GM12878 (cell line): ENCODE measurements around the gene MARCHF10. TPM values are rescaled to one million over a fixed set of nuclear protein-coding genes. Genes with fewer than 3 reads are reported as not detected.

Source experiments
- ATAC-seq: fragments of 200-7000 bp; cut with Tn5 transposase; 3 replicates; pipeline ENCODE4 v1.9.1; 2020; ENCODE audit warnings: mild to moderate bottlenecking, moderate library complexity
- BruUV-seq: library from RNA; stranded (reverse); fragments of 400-500 nt; replicated peaks from 2 replicates; lab custom pipeline; 2021; lab: Mats Ljungman, UMichigan
- CTCF ChIA-PET: fragments of 300-600 bp; sonication (Branson Sonifier 250); formaldehyde crosslinking; extraction: SDS; loops from one replicate; lab custom pipeline; 2021; ENCODE audit warnings: inconsistent platforms; lab: Yijun Ruan, JAX
- POLR2A ChIA-PET: fragments of 350-600 bp; formaldehyde crosslinking; extraction: SDS; loops from one replicate; lab custom pipeline; 2021; ENCODE audit warnings: inconsistent platforms; lab: Charles Lee
- RAD21 ChIA-PET: fragments of 300-600 bp; sonication (Branson Sonifier 250); formaldehyde crosslinking; loops from one replicate; lab custom pipeline; 2023; ENCODE audit warnings: antibody characterized with exemption; ENCODE audit not compliant: unreplicated experiment; lab: Charles Lee
- SMC1A ChIA-PET: fragments of 300-600 bp; sonication (Branson Sonifier 250); formaldehyde crosslinking; loops from one replicate; lab custom pipeline; 2023; ENCODE audit not compliant: unreplicated experiment, uncharacterized antibody; lab: Charles Lee
- DNase-seq: peaks from one replicate; pipeline ENCODE4 v3.0.0-alpha.2; 2011; ENCODE audit warnings: low read depth, low spot score
- FAIRE-seq: peaks from 3 replicates; lab custom pipeline; 2011; peaks lifted over from hg19 to GRCh38; lab: Jason Lieb, UNC
- H2AFZ ChIP-seq: 2 replicates; pipeline ENCODE4 v1.6.0; 2011; ENCODE audit warnings: low read depth, low read length, control low read depth; ENCODE audit not compliant: control insufficient read depth
- H3K27ac ChIP-seq: 2 replicates; pipeline ENCODE4 v1.5.1; 2011; ENCODE audit warnings: control low read depth; ENCODE audit not compliant: control insufficient read depth, insufficient read depth
- H3K27me3 ChIP-seq, 2 experiments: replicated peaks in 1 of 2; 2 replicates each; pipeline versions ENCODE4 v1.6.0 to v1.6.1; 2011; ENCODE audit warnings: low read length in 1 of 2; ENCODE audit not compliant: control insufficient read depth in 2 of 2, insufficient read depth in 2 of 2
- H3K36me3 ChIP-seq, 2 experiments: 2 replicates each; pipeline ENCODE4 v1.5.1; 2011; ENCODE audit warnings: low read length in 1 of 2; ENCODE audit not compliant: control insufficient read depth in 2 of 2, insufficient read depth in 2 of 2
- H3K4me1 ChIP-seq: 2 replicates; pipeline ENCODE4 v1.6.1; 2011; ENCODE audit warnings: mild to moderate bottlenecking, low read length, moderate library complexity, mixed read lengths; ENCODE audit not compliant: control insufficient read depth, insufficient read depth
- H3K4me2 ChIP-seq: 2 replicates; pipeline ENCODE4 v1.6.0; 2011; ENCODE audit warnings: control low read depth; ENCODE audit not compliant: control insufficient read depth, insufficient read depth
- H3K4me3 ChIP-seq: fragments of 200-600 bp; sonication (generic); 2 replicates; pipeline ENCODE4 v1.5.1; 2016
- H3K79me2 ChIP-seq: 2 replicates; pipeline ENCODE4 v1.6.0; 2011; ENCODE audit warnings: low read length; ENCODE audit not compliant: control insufficient read depth, insufficient read depth
- H3K9ac ChIP-seq: 2 replicates; pipeline ENCODE4 v1.8.0; 2011; ENCODE audit warnings: low read length, control low read depth, mixed read lengths; ENCODE audit not compliant: control insufficient read depth, insufficient read depth
- H3K9me3 ChIP-seq: replicated peaks from 3 replicates; pipeline ENCODE4 v1.5.1; 2011; ENCODE audit warnings: mild to moderate bottlenecking, low read length; ENCODE audit not compliant: control insufficient read depth, insufficient read depth
- H4K20me1 ChIP-seq: 2 replicates; pipeline ENCODE4 v1.6.0; 2011; ENCODE audit not compliant: control insufficient read depth, insufficient read depth
- FOXK2 ChIP-seq: fragments of 450-650 bp; IDR thresholded peaks from 2 replicates; pipeline ENCODE4 v1.6.1; 2017; ENCODE audit warnings: mild to moderate bottlenecking, moderate library complexity
- WGBS: methylation state at CpG from one replicate; pipeline ENCODE4 v1.1.6; 2016; ENCODE audit warnings: low lambda C conversion rate; ENCODE audit not compliant: insufficient replicate concordance, insufficient coverage; ENCODE audit errors: missing lambda C conversion rate; 5-methylcytosine and 5-hydroxymethylcytosine counted together
- in situ Hi-C: fragments of 300-500 bp; cut with MboI; formaldehyde crosslinking; loops from 9 replicates; pipeline ENCODE4 v1.14.3; 2018; ENCODE audit warnings: mixed read lengths
- intact Hi-C: fragments of 100-400 bp; cut with micrococcal nuclease; formaldehyde crosslinking; loops from one replicate; pipeline ENCODE4 v1.14.2; 2022; ENCODE audit not compliant: unreplicated experiment
- polyA plus RNA-seq, 11 experiments: library from polyadenylated mRNA; depleted of rRNA in 4 of 11; unstranded in 6 of 11; stranded (reverse) in 5 of 11; fragments of >200 nt; fragmentation: Nextera tagmentation in 4 of 11; fragmentation: Illumina TruSeq in 1 of 11; extraction: Ambion mirVana in 4 of 11; extraction: Trizol in 1 of 11; gene quantifications; 1 replicate in 1 of 11; 2 replicates in 10 of 11; pipeline versions ENCODE4 v1.2.1 to v1.2.3, GENCODE V29; 2011 to 2016; ENCODE audit warnings: inconsistent platforms in 2 of 11, missing spikeins in 2 of 11, low read depth in 1 of 11
- total RNA-seq, 4 experiments: library from RNA; depleted of rRNA in 3 of 4; stranded (reverse); fragments of >200 nt in 3 of 4; fragmentation: Illumina TruSeq in 1 of 4; extraction: Trizol in 1 of 4; gene quantifications; 2 replicates each; pipeline versions ENCODE4 v1.2.1 to v1.2.3, GENCODE V29; 2013 to 2021
- TF ChIP-seq, protein P1 (sequence below): fragments of 450-650 bp; IDR thresholded peaks from 2 replicates; pipeline ENCODE4 v1.6.1; 2016; ENCODE audit warnings: mild to moderate bottlenecking, moderate library complexity, borderline replicate concordance

Gene MARCHF10
- total and polyA plus RNA-seq, 10 of the 15 experiments (the other 5 are each of a cell fraction or from before 2014, with no cell fraction given): 0.11 to 0.24 TPM; not detected in 8

DNA sequence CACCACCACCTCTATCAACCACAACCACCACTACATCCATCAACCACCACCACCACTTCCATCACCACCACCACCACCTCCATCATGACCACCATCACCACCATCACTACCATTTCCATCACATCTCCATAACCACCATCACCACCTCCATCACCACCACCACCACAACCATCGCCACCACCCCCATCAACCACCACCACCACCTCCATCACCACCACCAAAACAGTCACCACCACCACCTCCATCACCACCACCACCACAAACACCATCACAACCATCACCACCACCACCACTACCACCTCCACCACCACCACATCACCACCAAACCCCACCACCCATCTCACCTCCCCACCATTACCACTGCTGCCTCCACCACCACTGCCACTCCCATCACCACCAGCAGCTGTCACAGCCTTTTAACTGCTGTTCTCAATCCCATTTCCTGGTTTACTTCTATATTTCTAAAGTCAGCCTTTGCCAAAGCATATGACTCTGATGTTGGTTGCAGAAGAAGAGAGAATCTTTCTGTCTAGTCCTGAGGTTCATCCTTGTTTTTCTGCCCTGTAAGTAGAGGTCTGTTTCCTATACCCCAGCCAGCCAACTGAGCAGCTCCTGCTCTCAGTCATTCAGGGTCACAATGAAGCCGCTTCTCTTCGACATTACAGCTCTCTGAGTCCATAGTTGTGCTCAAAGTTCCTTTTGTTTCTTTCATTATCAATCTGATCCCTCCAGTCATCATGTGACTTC lies 14.0 kb downstream of the MARCHF10 start:
- DNase-seq (no peak), FAIRE-seq (no peak), ATAC-seq (no peak)
- ChIA-PET SMC1A (no interaction called here), RAD21 (no interaction called here), POLR2A (no interaction called here), CTCF (no interaction called here)
- no peaks in the 10 kb centered on the region for H4K20me1 ChIP-seq
- H3K79me2 ChIP-seq: no peaks in the 10 kb centered on the region
- H3K9me3 ChIP-seq: no peaks in the 10 kb centered on the region
- no peaks in the 10 kb centered on the region for H3K36me3 ChIP-seq
- H3K27me3 ChIP-seq: no peaks in the 10 kb centered on the region; a peak in 1 of 4 replicates
- no peak overlapping the region for H3K27ac ChIP-seq
- no TSS peak for BruUV-seq
- in situ Hi-C loops: no loop called here
- H2AFZ ChIP-seq: no peak overlapping the region
- WGBS: 33% methylated on average over 3 of the region's 3 CpGs
- no peak overlapping the region for H3K9ac ChIP-seq
- no peak overlapping the region for H3K4me2 ChIP-seq
- no peak overlapping the region for H3K4me3 ChIP-seq
- H3K4me1 ChIP-seq: no peaks in the 10 kb centered on the region
- intact Hi-C loops: no loop called here
- TF ChIP-seq FOXK2: 0 out of 2 replicates have a peak, but pooled peaks have one; percentile 31
- TF ChIP-seq, protein P1, sequence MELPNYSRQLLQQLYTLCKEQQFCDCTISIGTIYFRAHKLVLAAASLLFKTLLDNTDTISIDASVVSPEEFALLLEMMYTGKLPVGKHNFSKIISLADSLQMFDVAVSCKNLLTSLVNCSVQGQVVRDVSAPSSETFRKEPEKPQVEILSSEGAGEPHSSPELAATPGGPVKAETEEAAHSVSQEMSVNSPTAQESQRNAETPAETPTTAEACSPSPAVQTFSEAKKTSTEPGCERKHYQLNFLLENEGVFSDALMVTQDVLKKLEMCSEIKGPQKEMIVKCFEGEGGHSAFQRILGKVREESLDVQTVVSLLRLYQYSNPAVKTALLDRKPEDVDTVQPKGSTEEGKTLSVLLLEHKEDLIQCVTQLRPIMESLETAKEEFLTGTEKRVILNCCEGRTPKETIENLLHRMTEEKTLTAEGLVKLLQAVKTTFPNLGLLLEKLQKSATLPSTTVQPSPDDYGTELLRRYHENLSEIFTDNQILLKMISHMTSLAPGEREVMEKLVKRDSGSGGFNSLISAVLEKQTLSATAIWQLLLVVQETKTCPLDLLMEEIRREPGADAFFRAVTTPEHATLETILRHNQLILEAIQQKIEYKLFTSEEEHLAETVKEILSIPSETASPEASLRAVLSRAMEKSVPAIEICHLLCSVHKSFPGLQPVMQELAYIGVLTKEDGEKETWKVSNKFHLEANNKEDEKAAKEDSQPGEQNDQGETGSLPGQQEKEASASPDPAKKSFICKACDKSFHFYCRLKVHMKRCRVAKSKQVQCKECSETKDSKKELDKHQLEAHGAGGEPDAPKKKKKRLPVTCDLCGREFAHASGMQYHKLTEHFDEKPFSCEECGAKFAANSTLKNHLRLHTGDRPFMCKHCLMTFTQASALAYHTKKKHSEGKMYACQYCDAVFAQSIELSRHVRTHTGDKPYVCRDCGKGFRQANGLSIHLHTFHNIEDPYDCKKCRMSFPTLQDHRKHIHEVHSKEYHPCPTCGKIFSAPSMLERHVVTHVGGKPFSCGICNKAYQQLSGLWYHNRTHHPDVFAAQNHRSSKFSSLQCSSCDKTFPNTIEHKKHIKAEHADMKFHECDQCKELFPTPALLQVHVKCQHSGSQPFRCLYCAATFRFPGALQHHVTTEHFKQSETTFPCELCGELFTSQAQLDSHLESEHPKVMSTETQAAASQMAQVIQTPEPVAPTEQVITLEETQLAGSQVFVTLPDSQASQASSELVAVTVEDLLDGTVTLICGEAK: no peak
